BLaER1 (cell line): ENCODE results near the gene SNRNP200.

Experiments used
- H3K27ac ChIP-seq: shearing (Covaris generic); formaldehyde crosslinking; 2 replicates; pipeline ENCODE4 v1.8.1; 2022
- H3K27me3 ChIP-seq: shearing (Covaris generic); formaldehyde crosslinking; 2 replicates; pipeline ENCODE4 v1.8.1; 2022
- H3K36me3 ChIP-seq: shearing (Covaris generic); formaldehyde crosslinking; 2 replicates; pipeline ENCODE4 v1.8.1; 2022
- H3K4me1 ChIP-seq: shearing (Covaris generic); formaldehyde crosslinking; 2 replicates; pipeline ENCODE4 v1.8.1; 2022
- H3K4me2 ChIP-seq: shearing (Covaris generic); formaldehyde crosslinking; 2 replicates; pipeline ENCODE4 v1.8.1; 2022
- H3K4me3 ChIP-seq: shearing (Covaris generic); formaldehyde crosslinking; 2 replicates; pipeline ENCODE4 v1.8.1; 2022
- H3K9ac ChIP-seq: shearing (Covaris generic); formaldehyde crosslinking; 2 replicates; pipeline ENCODE4 v1.8.1; 2022
- H3K9me3 ChIP-seq: shearing (Covaris generic); formaldehyde crosslinking; 2 replicates; pipeline ENCODE4 v1.8.1; 2022
- H4K20me1 ChIP-seq: shearing (Covaris generic); formaldehyde crosslinking; 2 replicates; pipeline ENCODE4 v1.8.1; 2022
- Cebpa-rat ChIP-seq: shearing (Covaris generic); IDR thresholded peaks from 2 replicates; pipeline ENCODE4 v1.8.1; 2022

SNRNP200 gene

DNA sequence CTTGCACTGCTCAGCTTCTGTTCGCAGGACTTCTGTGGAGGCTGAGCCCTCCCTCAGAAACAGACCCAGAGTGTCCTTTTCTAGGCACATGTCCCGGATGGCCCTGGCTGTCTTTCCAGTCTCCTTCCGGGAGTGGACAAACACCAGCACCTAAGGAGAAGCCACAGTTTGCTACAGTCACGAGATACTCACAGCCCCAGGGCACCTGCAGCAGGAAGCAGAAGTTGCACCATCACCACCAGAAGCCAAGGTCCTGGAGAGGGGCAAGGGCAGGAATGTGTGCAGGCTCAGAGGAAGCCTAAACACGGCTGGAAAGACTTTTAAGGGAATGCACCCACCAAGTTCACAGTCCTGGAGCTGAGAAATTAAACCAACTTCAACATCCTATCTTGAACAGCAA, 13.6 kb downstream of the SNRNP200 start:
- Histone ChIP-seq H3K4me1 (no peaks in the 10 kb centered on the region), H3K9me3 (no peaks in the 10 kb centered on the region), H3K4me3 (no peak overlapping the region), H3K9ac (no peak overlapping the region), H3K27ac (no peak overlapping the region), H3K27me3 (no peaks in the 10 kb centered on the region), H3K4me2 (no peak overlapping the region), H3K36me3 (peaks cover 100% of the 10 kb centered on the region), H4K20me1 (peaks cover 51% of the 10 kb centered on the region)
- no peak for TF ChIP-seq Cebpa-rat

DNA sequence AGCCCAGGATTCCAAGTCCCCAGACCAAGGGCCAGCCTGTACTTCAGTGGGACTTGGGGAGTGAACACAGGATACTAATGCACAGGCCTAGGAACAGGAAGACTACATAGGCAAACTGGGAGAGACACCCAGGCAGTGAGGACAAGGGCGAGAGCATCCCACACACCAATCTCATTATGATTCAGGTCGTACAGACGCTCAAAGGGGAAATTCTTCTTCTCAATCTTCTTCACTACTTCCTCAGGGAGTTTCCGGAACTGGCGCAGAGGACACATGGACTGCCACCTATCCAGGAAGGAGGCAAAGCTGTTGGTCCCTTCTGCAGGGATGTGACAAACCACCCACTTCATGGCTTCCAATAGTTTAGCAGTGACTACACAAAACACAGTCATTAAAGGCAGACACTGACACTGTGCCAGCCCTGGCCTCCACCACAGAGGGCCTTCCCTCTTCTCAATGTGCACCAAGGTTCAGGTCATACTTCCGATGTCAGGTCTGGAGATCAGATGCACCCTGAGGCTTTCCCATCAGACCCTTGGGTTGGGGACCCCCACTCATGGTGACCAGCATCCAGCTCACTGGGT, 18.0 kb downstream of the SNRNP200 start:
- H3K4me1 ChIP-seq = no peaks in the 10 kb centered on the region
- H3K9me3 ChIP-seq = no peaks in the 10 kb centered on the region
- no peak overlapping the region for H3K27ac ChIP-seq
- H3K4me3 ChIP-seq = no peak overlapping the region
- peaks cover 41% of the 10 kb centered on the region; the same call in 1 of the 2 replicates for H4K20me1 ChIP-seq
- peaks cover 100% of the 10 kb centered on the region for H3K36me3 ChIP-seq
- H3K27me3 ChIP-seq = no peaks in the 10 kb centered on the region
- H3K9ac ChIP-seq = no peak overlapping the region
- H3K4me2 ChIP-seq = no peak overlapping the region
- no peak for TF ChIP-seq Cebpa-rat

DNA sequence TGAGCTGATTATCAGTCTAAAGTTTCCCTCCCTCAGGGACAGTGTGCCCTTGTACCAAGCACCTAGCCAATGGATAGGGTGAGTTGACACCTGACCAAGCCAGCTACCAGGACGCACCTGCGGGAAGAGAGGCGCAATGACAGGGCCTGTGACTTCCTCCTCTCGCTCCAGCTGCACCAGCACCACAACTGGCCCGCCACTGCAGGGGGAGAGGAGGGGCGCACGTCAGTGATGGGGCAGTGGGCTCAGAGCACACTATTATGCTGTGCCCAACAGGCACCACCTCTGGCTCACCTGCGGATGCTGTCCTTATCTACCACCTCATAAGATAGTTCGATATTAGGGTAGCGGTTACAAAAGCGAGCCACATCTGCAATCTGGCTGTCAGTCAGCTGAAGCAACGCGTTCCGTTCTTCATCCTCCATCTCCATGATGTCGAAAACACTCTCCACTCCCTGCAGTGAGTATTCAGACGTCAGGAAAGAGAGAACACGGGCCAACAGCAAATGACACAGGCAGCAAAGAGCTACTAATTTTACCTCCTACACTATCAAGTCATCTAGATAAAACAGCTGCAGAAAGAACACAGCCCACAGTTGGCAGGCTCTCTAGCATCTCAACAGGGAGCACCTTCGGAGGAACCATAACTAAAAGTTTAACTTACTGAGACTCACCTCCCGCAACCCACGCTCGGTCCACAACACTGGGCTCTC, 28.4 kb downstream of the SNRNP200 start:
- no peaks in the 10 kb centered on the region for H3K9me3 ChIP-seq
- H3K4me3 ChIP-seq = no peak overlapping the region
- no peak for TF ChIP-seq Cebpa-rat
- no peak overlapping the region for H3K9ac ChIP-seq
- no peak overlapping the region for H3K27ac ChIP-seq
- H3K36me3 ChIP-seq = peaks cover 99% of the 10 kb centered on the region
- H4K20me1 ChIP-seq = peaks cover 64% of the 10 kb centered on the region
- no peak overlapping the region for H3K4me2 ChIP-seq
- H3K27me3 ChIP-seq = no peaks in the 10 kb centered on the region
- no peaks in the 10 kb centered on the region for H3K4me1 ChIP-seq

DNA sequence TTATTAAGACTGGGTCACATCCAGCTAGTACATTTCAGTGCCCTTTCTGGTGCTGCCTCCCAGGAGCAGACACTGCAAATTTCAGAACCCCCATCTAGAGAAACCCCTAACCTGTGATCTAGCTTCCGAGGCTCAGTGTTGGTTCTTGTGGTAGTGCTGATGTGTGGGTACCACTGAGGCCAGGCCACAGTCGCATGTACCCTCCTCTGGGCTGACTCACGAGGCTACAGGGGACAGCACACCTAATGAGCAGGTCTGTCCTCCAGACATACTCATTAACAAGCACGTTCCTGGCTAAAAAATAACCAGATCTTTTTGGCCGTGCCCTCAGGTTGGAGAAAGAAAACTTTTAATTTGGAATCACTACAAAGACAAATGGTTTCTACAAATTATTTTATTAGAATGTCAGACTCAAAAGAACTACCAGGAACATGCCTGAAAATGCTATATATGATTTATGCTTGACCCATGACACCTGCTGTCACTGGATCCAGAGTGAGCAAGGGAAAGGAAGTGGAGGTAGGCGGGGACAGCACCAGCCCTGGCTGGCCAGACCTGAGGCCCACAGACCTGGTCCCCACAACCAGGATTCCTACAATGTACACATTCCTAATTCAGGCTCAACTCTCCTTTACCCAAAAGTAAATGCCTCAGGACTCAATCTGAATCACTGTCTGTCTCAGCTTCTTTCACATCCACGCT, 30.8 kb downstream of the SNRNP200 start:
- no peak overlapping the region for H3K4me2 ChIP-seq
- no peak overlapping the region for H3K9ac ChIP-seq
- H3K9me3 ChIP-seq = no peaks in the 10 kb centered on the region
- H3K27ac ChIP-seq = no peak overlapping the region
- no peaks in the 10 kb centered on the region for H3K27me3 ChIP-seq
- H3K4me3 ChIP-seq = no peak overlapping the region
- peaks cover 70% of the 10 kb centered on the region for H4K20me1 ChIP-seq
- TF ChIP-seq Cebpa-rat = no peak
- H3K36me3 ChIP-seq = peaks cover 99% of the 10 kb centered on the region
- no peaks in the 10 kb centered on the region for H3K4me1 ChIP-seq

DNA sequence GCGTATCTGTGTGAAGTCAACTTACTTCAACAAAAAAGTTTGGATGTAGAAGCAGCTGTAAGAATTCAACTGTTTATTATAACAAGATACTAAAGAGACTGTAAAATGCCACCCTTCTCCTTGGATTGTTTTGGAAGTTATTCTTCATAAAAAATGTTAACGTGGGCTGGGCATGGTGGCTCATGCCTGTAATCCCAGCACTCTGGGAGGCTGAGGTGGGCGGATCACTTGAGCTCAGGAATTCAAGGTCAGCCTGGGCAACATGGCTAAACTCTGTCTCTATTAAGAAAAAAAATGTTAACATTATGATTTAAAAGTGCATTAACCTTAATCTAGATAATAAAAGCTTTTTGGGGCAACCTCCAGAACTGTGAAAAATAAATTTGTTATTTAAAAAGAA, 31.6 kb downstream of the SNRNP200 start:
- Histone ChIP-seq H3K9ac (no peak overlapping the region), H3K27me3 (no peaks in the 10 kb centered on the region), H3K4me3 (no peak overlapping the region), H3K9me3 (no peaks in the 10 kb centered on the region), H3K27ac (no peak overlapping the region), H3K4me1 (no peaks in the 10 kb centered on the region), H3K4me2 (no peak overlapping the region), H4K20me1 (peaks cover 69% of the 10 kb centered on the region), H3K36me3 (peaks cover 99% of the 10 kb centered on the region)
- TF ChIP-seq Cebpa-rat = no peak

DNA sequence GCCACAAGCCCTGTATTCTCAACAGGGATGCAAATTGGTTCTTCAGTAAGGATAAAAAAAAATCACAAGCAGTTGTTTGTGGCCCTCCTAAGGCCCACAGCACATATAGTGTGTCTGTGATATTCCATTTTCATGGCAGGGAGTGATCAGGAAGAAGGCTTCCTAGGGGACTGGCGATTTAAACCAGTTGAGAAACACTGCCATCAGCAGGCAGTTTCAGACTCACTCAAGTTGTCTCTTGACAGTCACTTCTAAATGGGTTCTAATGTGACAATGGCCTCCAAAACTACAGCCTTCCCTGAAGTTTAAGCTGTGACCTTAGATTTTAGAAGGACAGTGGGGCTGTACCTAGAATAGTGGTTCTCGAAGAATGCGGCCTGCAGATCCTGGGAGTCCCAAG, 33.4 kb downstream of the SNRNP200 start:
- H3K4me2 ChIP-seq = no peak overlapping the region
- no peak overlapping the region for H3K9ac ChIP-seq
- H3K4me1 ChIP-seq = peaks cover 7% of the 10 kb centered on the region
- peaks cover 98% of the 10 kb centered on the region for H3K36me3 ChIP-seq
- no peak overlapping the region for H3K27ac ChIP-seq
- peaks cover 79% of the 10 kb centered on the region for H4K20me1 ChIP-seq
- no peaks in the 10 kb centered on the region for H3K27me3 ChIP-seq
- H3K9me3 ChIP-seq = no peaks in the 10 kb centered on the region
- H3K4me3 ChIP-seq = no peak overlapping the region
- no peak for TF ChIP-seq Cebpa-rat

DNA sequence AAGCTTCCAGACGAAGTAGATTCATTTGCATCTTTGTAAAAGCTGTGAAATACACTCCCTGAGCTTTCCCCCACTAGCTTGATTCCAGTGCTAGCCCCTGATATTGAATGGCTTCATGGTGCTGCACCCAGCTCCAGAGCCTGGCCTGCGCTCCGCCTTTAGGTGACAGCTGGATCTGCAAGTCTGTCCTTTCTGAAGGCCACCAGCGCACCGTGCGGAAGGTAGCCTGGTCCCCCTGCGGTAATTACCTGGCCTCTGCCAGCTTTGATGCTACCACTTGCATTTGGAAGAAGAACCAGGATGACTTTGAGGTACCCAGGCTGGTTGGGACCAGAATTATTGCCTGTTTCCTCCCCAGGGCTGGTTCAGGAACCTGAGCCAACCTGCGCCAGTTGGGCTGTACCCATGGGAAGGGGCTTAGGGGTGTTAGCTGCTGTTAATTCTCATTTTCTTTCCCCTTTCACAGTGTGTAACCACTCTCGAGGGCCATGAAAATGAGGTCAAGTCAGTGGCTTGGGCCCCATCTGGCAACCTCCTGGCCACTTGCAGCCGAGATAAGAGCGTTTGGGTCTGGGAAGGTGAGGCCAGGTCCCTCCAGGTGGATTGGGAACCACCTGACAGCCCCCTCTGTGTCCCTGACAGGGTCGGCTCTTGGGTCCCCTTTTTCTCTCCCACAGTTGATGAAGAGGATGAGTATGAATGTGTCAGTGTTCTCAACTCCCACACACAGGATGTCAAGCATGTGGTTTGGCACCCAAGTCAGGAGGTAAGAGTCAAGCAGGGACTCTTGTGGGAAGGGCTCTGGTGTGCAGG, 38.0 kb downstream of the SNRNP200 start:
- Histone ChIP-seq H3K4me1 (peaks cover 28% of the 10 kb centered on the region), H3K4me3 (peak overlapping the region; percentile 90), H3K36me3 (peaks cover 72% of the 10 kb centered on the region), H4K20me1 (peaks cover 85% of the 10 kb centered on the region), H3K27ac (no peak overlapping the region), H3K9me3 (no peaks in the 10 kb centered on the region), H3K27me3 (no peaks in the 10 kb centered on the region), H3K9ac (peak overlapping the region; percentile 89), H3K4me2 (peak overlapping the region; percentile 75)
- no peak for TF ChIP-seq Cebpa-rat

DNA sequence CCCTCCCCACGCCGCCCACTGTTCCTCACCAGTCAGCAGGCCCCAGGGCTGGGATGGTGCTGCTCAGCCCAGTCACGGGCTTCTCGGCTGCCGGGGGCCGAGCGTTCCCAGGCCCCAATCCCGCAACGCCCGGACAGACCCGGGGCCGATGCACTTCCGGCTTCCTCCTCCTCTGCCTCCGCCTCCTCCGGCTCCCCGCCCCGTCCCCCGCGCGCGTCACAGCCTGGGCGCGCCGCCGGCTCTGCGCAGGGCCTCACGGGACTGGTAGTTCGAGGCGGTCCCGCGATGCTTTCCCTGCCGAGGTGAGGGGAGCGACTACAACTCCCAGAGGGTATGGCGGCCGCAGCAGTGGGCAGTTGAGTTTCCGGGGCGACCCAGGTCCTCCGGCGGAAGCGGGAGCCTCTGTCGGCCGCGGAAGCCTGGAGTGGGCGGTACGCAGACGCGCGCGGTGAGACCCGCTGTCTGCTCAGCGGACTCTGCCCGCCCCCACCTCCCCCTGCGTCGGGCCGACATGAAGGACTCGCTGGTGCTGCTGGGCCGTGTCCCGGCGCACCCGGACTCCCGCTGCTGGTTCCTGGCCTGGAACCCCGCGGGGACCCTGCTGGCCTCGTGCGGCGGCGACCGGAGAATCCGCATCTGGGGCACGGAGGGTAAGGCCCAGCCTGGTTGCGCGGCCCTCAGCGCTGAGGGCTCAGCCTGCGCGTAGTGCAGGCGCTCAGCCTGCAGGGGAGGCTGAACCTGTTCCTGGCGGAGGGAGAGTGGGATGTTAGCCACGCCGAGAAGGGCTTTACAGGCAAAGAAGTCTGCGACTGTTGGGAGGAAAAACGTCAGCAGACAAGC, 39.3 kb downstream of the SNRNP200 start, which contains the start of the genes CIAO1 and TMEM127:
CIAO1 (plus strand) TSS at position 386 of the 840 bp plus-strand sequence; CDS start at position 512, 126 bp downstream.
TMEM127 (minus strand) TSS at position 158 of the 840 bp plus-strand sequence. CDS start 616 bp downstream, outside the sequence.
- peak within 1 kb of the TSS; percentile 90 for H3K27ac ChIP-seq
- H4K20me1 ChIP-seq = peaks cover 85% of the 10 kb centered on the region
- H3K36me3 ChIP-seq = peaks cover 72% of the 10 kb centered on the region

DNA sequence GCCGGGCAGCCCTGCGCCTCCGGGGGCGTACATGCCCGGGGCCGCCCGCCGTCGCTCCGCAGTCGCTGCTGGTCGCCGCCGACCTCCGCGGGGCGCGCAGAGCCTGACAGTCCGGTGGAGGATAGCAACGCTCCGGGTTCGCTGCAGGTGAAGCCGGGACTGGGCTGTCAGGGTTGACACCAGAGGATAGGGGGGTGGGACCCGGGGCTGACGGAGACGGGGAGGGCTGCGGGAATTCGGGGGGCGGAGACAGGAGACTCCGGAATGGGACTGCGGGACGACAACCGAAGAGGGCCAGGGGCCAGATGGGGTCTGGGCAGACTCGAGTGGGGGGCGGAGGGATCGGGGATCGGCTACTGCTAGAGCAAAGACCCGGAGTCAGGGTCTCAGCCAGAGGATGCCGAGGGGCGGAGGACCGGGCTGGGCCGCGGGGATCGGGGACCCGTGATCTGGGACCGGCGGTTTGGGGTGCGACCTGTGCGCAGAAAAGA, 40.0 kb downstream of the SNRNP200 start:
- TF ChIP-seq Cebpa-rat = no peak
- peak overlapping the region; percentile 89 for H3K9ac ChIP-seq
- peaks cover 69% of the 10 kb centered on the region for H3K36me3 ChIP-seq
- H3K4me2 ChIP-seq = peak overlapping the region; percentile 94
- no peaks in the 10 kb centered on the region for H3K27me3 ChIP-seq
- peaks cover 42% of the 10 kb centered on the region for H3K4me1 ChIP-seq
- peaks cover 86% of the 10 kb centered on the region for H4K20me1 ChIP-seq
- peak overlapping the region; percentile 90 for H3K27ac ChIP-seq
- no peaks in the 10 kb centered on the region for H3K9me3 ChIP-seq
- H3K4me3 ChIP-seq = peak overlapping the region; percentile 90

More for the DNA sequence above, 39.3 kb downstream of the SNRNP200 start, which contains the start of the genes CIAO1 and TMEM127:
- Histone ChIP-seq H3K9ac (peak within 1 kb of the TSS; percentile 89), H3K4me2 (peak within 1 kb of the TSS; percentile 94), H3K4me1 (peaks cover 35% of the 10 kb centered on the region), H3K9me3 (no peaks in the 10 kb centered on the region), H3K27me3 (no peaks in the 10 kb centered on the region), H3K4me3 (peak within 1 kb of the TSS; percentile 90)
- no peak for TF ChIP-seq Cebpa-rat
